Prostate gland (tissue), 2 donors: ENCODE results near the gene STK26. TPM values are rescaled to one million over a fixed set of nuclear protein-coding genes. Genes with fewer than 3 reads are reported as not detected.

Experiments
- DNase-seq: peaks from one replicate; pipeline ENCODE4 v3.0.0-alpha.2; 2019; ENCODE audit warnings: low spot score
- H3K27ac ChIP-seq, 2 donors: fragments of 200-600 bp; sonication (generic); 2 replicates each; pipeline ENCODE4 v1.5.1; 2017 to 2019
- H3K27me3 ChIP-seq: fragments of 200-600 bp; sonication (generic); replicated peaks from 2 replicates; pipeline ENCODE4 v1.5.1; 2019; ENCODE audit not compliant: insufficient read depth
- H3K36me3 ChIP-seq, 2 donors: fragments of 200-600 bp; sonication (generic); 1 replicate in 1 of 2; 2 replicates in 1 of 2; pipeline versions ENCODE4 v1.5.1 to v1.8.1; 2017 to 2019
- H3K4me1 ChIP-seq: fragments of 200-600 bp; sonication (generic); replicated peaks from 2 replicates; pipeline ENCODE4 v1.5.1; 2019
- H3K4me3 ChIP-seq, 2 donors: fragments of 200-600 bp; sonication (generic); 2 replicates each; pipeline ENCODE4 v1.5.1; 2017 to 2019
- H3K9me3 ChIP-seq: fragments of 200-600 bp; sonication (generic); 2 replicates; pipeline ENCODE4 v1.5.1; 2017
- CTCF ChIP-seq, 4 experiments: fragments of 200-600 bp in 2 of 4; fragments of 450-650 bp in 2 of 4; sonication (generic) in 2 of 4; IDR thresholded peaks; 1 replicate in 3 of 4; 2 replicates in 1 of 4; pipeline ENCODE4 v1.5.1; 2016 to 2019; ENCODE audit warnings: antibody characterized with exemption in 4 of 4, mild to moderate bottlenecking in 2 of 4, moderate library complexity in 2 of 4
- POLR2A ChIP-seq: fragments of 450-650 bp; IDR thresholded peaks from one replicate; pipeline ENCODE4 v1.6.1; 2016; ENCODE audit warnings: antibody characterized with exemption, mild to moderate bottlenecking
- POLR2AphosphoS5 ChIP-seq: sonication (generic); formaldehyde crosslinking; IDR thresholded peaks from one replicate; pipeline ENCODE4 v1.6.1; 2017; ENCODE audit warnings: antibody characterized with exemption
- WGBS: methylation state at CpG from one replicate; pipeline ENCODE4 v1.1.5; 2018; 5-methylcytosine and 5-hydroxymethylcytosine counted together
- intact Hi-C: fragments of 100-400 bp; cut with DNase I; formaldehyde crosslinking; loops from one replicate; pipeline ENCODE4 v1.14.2; 2022
- total RNA-seq, 2 donors: library from RNA; depleted of rRNA; stranded (reverse); fragments of >200 nt; gene quantifications; one replicate each; pipeline ENCODE4 v1.1.0, GENCODE V29; 2016

Gene STK26
- total RNA-seq, 2 donors from 2014 or later = 11.0 to 12.9 TPM

GRCh38 chrX:131985526-131986049 is 37.5 kb upstream of the STK26 start:
- Histone ChIP-seq H3K4me1 (no peaks in the 10 kb centered on the region), H3K36me3 (no peaks in the 10 kb centered on the region), H3K9me3 (no peaks in the 10 kb centered on the region), H3K4me3 (no peak overlapping the region), H3K27ac (no peak overlapping the region), H3K27me3 (no peaks in the 10 kb centered on the region)
- no peak for TF ChIP-seq POLR2A
- TF ChIP-seq POLR2AphosphoS5 = no peak
- TF ChIP-seq CTCF (IDR thresholded peaks at IDR 0.05) = no peak
- DNase-seq = peak; percentile 5
- WGBS = 81% methylated on average over 3 of the region's 4 CpGs
- intact Hi-C loops = no loop called here

DNA sequence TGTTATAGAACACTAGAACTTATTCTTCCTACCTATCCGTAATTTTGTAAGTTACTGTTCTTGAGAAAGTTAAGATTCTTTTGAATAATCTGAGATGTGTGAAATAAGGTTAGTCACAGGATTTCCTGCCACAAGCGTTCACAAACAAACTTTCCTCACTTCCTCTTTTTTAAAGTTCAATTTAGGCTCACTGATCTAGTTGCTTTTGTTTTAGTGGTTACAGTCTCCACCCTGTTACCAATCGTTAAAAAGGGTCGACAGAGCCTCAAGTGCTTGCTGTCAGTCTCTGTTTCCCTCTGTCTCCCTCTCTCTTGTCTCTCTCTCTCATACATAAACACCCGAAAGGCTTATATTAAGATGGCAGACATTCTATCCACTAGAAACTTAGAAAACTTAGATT is 35.9 kb upstream of the STK26 start:
- no peak for DNase-seq
- TF ChIP-seq POLR2AphosphoS5 (no peak), CTCF (IDR thresholded peaks at IDR 0.05) (no peak), POLR2A (no peak)
- Histone ChIP-seq H3K4me1 (no peaks in the 10 kb centered on the region), H3K9me3 (no peaks in the 10 kb centered on the region), H3K27ac (no peak overlapping the region), H3K27me3 (no peaks in the 10 kb centered on the region), H3K4me3 (no peak overlapping the region), H3K36me3 (no peaks in the 10 kb centered on the region)
- intact Hi-C loops = no loop called here
- WGBS = 64% methylated on average over 5 of the region's 5 CpGs

DNA sequence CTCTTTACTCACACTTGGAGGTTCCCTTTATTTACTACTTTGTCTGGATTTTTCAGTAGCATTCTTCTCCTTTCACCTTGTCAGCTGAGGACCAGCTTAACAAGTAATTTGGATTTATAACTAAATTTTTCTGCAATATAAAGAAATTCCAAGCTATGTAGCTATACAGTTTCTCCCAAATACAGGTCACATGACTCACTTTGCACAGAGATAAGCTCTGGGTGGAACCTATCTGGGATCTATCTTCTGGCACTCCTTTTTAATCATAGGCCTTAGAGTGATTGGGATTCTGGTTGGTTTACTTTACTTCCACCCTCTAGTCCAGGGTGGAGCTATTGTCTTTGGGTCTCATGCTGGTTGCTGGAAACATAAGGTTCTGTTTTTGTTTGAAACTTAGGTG is 34.9 kb upstream of the STK26 start:
- intact Hi-C loops = no loop called here
- no peak for TF ChIP-seq CTCF (IDR thresholded peaks at IDR 0.05)
- no peak for TF ChIP-seq POLR2A
- no peak for TF ChIP-seq POLR2AphosphoS5
- H3K4me3 ChIP-seq = no peak overlapping the region

DNA sequence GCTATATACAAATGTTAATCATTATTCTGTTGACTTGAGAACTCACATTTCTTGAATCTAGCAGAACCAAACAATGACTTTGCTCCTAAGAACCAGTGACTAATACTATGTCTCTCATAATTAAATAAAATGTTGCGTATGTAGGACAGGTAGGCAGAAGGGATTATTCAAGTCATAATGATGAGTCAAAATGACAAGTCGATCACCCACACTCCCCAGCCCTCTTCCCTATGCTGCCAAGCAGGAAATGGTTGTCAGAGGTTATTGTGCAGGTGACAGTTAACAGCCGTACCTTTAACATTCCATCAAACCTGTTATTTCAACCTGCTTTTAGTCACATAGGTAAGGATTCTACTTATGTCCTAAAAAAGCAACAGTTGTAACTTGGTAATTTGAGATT is 22.0 kb upstream of the STK26 start:
- 54% methylated on average over 3 of the region's 3 CpGs for WGBS
- Histone ChIP-seq H3K36me3 (no peaks in the 10 kb centered on the region), H3K4me3 (no peak overlapping the region), H3K4me1 (no peaks in the 10 kb centered on the region), H3K27ac (no peak overlapping the region), H3K9me3 (no peaks in the 10 kb centered on the region), H3K27me3 (no peaks in the 10 kb centered on the region)
- intact Hi-C loops = no loop called here
- TF ChIP-seq POLR2A = no peak
- TF ChIP-seq CTCF (IDR thresholded peaks at IDR 0.05) = no peak
- TF ChIP-seq POLR2AphosphoS5 = no peak
- DNase-seq = no peak

More for the DNA sequence above, 34.9 kb upstream of the STK26 start:
- no peaks in the 10 kb centered on the region for H3K4me1 ChIP-seq
- no peak for DNase-seq
- no peaks in the 10 kb centered on the region for H3K9me3 ChIP-seq
- H3K27me3 ChIP-seq = no peaks in the 10 kb centered on the region
- H3K36me3 ChIP-seq = no peaks in the 10 kb centered on the region
- no peak overlapping the region for H3K27ac ChIP-seq

- Histone ChIP-seq H3K36me3 (no peaks in the 10 kb centered on the region), H3K4me1 (no peaks in the 10 kb centered on the region), H3K27me3 (no peaks in the 10 kb centered on the region), H3K9me3 (no peaks in the 10 kb centered on the region), H3K4me3 (no peak overlapping the region), H3K27ac (peak overlapping the region in 1 of 2 donors; percentile 11)
- WGBS = 25% methylated on average over 4 of the region's 4 CpGs
- intact Hi-C loops = no loop called here
- DNase-seq = peak; percentile 28
- TF ChIP-seq POLR2AphosphoS5 (peak; percentile 12), CTCF (IDR thresholded peaks at IDR 0.05) (no peak), POLR2A (no peak)
These were observed 18.4 kb upstream of the STK26 start for GRCh38 chrX:132004728-132005127.
